HG02642 (cell line): Measurements from ENCODE around the gene TNFRSF1B.

ENCODE experiments used
- ATAC-seq: cut with Tn5 transposase; IDR thresholded peaks from one replicate; pipeline ENCODE4 v1.9.1; 2021; ENCODE audit warnings: mild to moderate bottlenecking; ENCODE audit not compliant: unreplicated experiment, poor library complexity

Gene TNFRSF1B

GRCh38 chr1:12166834-12167492 is at the start of gene TNFRSF1B:
Gene TNFRSF1B, plus strand, starts transcription at chr1:12166991. Its CDS starts 101 bp downstream, at chr1:12167092.
- peak; percentile 49 for ATAC-seq

DNA sequence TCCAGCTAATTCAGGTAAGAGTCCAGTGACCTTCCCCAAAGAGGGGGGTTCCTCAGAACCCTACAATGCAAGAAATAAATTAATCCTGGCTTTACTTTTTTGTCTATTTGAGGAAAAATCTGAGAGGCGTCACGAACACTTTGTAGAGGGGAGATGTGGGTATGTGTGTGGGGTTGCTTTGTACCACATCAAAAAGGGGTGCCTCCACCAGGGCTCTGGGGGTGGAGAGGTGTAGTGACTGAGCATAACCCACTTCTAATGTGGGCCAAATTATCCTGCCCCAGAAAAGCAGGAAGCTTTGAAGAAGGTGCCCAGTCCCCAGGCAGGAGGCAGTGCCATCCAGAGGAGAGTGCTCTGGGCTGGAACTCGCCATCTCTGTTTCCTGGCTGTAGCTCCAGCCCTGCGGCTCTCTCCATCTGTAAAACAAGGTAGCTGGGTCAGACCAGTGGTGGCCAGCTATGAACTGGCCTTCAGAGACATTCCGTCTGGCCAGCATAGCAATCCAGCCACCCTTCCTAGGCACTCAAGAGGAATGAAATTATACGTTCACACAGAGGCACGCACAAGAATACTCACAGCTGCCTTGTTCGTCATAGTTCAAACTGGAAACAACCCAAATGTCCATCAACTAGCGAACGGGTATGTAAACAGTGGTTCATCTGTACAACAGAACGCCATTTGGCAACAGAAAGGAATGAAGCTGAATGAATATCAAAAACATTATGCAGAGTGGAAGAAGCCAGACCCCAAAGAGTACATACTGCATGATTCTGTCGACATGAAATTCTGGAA is 45.4 kb upstream of the TNFRSF1B start:
- ATAC-seq: no peak

DNA sequence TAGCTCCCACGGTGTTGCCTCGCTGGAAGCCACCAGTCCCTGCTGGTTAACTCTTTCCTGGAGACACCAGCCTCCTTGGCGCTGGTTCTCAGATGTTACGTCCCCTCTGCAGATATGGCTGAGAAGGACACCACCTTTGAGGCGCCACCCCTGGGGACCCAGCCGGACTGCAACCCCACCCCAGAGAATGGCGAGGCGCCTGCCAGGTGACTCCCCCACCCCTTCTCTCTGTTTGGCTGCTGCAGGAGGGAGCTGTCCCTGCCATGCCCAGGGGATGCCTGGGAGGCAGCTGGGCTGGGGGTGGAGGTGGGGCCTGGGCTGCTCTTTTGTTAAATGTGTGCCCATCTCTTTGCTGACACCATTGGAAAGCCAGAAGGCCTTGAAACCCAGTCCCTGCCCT is 43.6 kb upstream of the TNFRSF1B start:
- no peak for ATAC-seq

- ATAC-seq: no peak
These were observed 41.9 kb upstream of the TNFRSF1B start for GRCh38 chr1:12124693-12125421.

DNA sequence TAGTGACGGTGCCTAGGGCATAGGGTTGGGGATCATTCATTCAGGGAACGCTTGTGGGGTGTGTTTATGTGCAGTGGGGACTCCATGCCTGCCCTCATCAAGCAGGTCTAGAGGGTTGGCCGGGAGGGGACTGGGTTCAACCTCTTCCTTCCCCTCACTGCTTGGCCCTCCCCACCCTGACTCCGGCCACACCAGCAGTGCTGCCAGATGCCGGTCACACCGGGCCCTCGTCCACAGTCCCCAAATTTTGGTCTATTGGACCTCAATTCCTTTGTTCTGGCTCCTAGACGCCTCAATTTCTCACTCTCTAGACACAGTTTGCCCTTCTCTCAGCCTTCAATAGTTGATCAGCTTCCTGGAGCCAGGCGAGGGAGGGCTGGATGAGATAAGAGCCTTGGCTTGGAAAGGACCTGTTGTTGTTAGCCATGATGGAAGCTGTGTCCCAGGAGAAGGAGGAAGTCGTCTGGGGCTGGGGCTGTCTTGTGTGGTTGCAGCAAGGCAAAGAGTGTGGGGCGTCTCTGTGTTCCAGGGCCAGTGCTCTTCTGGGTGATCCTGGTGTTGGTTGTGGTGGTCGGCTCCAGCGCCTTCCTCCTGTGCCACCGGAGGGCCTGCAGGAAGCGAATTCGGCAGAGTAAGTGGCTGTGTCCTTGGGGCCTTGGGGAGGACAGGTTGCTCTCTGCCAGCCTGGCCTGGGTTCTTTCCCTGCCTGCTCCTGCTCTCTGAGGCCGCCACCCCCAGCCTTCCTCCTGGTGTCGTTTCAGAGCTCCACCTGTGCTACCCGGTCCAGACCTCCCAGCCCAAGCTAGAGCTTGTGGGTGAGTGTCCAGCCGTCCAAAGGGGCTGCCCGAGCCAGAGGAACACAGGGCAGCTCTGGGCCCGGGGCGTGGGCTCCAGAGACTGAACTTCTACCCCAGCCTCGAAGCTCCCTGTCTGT is 41.1 kb upstream of the TNFRSF1B start:
- no peak for ATAC-seq

GRCh38 chr1:12126781-12127180 is 40.0 kb upstream of the TNFRSF1B start:
- no peak for ATAC-seq

- no peak for ATAC-seq
These were observed 39.5 kb upstream of the TNFRSF1B start for GRCh38 chr1:12127206-12127810.

DNA sequence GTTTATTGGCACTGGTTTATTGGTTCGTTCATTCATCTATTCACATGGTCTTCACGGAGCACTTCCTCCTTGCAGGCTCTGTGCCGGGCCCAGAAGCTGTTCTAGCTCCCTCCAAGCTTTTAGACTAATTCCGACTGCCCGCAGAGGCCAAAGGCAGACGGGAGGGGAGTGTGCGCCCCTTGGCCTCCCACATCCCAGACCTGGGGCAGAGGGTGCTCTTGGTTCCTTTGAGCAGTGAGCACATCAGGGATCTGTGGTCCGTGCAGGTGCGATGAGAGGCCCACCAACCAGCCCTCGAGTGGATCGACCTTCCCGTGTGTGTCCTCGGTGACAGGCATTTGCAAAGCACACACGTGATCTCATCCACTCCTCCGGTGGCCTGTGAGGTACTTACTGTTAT is 38.7 kb upstream of the TNFRSF1B start:
- no peak for ATAC-seq

- ATAC-seq: no peak
These were observed 37.2 kb upstream of the TNFRSF1B start for GRCh38 chr1:12129624-12130023.

DNA sequence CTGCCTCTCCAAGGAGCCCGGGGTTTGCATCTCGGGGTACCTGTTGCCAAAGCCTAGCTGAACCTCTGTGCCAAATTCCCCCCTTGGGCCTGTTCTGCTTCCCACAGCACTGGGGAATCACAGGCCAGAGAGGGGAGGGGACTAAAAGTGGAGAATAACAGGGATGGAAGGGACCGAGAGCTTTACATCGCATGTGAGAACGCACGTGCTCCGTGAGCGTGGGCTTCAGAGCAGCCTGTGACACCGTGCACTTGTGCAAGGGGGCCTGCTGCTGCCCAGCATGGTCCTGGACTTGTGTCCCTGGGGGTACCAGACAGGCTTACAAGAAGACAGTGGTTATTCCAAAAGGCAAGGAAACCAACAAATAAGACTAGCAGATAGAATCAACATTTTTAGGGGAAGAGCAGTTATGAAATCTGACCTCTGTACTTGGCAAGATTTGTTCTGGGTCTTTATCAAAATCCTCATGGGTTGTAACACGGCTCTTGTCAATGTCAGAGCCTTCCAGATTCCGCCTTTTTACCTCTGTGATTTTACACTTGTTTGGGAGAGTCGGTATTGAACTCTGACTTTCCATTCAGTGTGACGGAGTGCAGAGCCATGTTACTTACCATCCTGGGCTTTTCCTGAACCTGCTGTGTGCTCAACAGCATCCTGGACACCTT is 36.2 kb upstream of the TNFRSF1B start:
- no peak for ATAC-seq

DNA sequence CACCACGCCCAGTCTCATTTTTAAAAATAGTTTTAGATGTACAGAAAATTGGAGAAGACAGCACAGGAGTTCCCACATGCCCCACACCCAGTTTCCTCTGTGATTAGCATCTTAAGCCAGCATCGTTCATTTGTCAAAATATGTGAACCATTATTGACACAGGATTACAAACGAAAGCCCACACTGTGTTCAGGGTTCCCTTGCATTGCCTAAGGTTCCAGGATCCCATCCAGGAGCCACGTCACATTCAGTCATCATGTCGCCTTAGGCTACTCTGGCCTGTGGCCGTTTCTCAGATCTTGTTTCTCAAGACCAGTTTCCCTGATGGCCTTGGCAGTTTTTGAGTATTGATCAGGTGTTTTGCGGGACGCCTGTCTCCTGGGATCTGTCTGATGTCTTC is 34.7 kb upstream of the TNFRSF1B start:
- no peak for ATAC-seq

GRCh38 chr1:12134716-12135115 is 32.1 kb upstream of the TNFRSF1B start:
- no peak for ATAC-seq

GRCh38 chr1:12135612-12136011 is 31.2 kb upstream of the TNFRSF1B start:
- no peak for ATAC-seq

DNA sequence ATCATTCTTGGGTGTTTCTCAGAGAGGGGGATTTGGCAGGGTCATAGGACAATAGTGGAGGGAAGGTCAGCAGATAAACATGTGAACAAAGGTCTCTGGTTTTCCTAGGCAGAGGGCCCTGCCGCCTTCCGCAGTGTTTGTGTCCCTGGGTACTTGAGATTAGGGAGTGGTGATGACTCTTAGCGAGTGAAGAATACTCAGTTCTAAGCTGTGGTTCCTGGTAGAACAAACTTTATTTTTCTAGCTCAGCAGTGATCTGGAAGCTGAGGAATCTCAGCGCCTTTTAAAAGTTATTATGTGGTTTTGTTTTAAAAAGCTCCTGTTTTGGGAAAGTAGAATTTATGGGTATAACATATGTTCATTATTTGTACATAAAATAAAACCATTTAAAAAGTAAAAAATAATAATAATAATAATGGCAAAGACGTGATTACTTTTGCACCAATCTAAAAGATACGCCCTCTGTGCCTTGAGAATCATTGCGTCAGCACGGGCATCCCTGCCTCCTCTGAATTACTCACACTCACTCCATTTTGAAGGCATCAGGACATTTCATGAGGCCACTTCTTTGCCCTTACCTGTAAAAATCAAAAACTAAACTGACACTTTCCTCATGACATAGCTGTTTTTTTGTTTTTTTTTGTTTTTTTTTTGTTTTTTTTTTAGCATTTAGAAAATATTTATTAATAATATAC is 29.7 kb upstream of the TNFRSF1B start:
- ATAC-seq: no peak

- ATAC-seq: no peak
These were observed 28.3 kb upstream of the TNFRSF1B start for GRCh38 chr1:12138196-12139168.

- ATAC-seq: no peak
These were observed 26.8 kb upstream of the TNFRSF1B start for GRCh38 chr1:12140016-12140415.

- ATAC-seq: no peak
These were observed 26.2 kb upstream of the TNFRSF1B start for GRCh38 chr1:12140515-12141162.
